ENCODE data around the gene KCNH8. TPM values are rescaled to one million over a fixed set of nuclear protein-coding genes. Genes with fewer than 3 reads are reported as not detected.

KCNH8 gene
- total and polyA plus RNA-seq, 7 donors, result 0.11 to 0.24 TPM; not detected in 5

- Histone ChIP-seq H3K36me3 (ENCODE audit: insufficient read depth in 1 of 2, low read depth in 1 of 2) (no peaks in the 10 kb centered on the region), H3K27ac (no peak overlapping the region), H3K27me3 (ENCODE audit: insufficient read depth in 3 of 3, low read length in 2 of 3) (no peaks in the 10 kb centered on the region), H3K9me3 (no peaks in the 10 kb centered on the region), H3K4me1 (peaks cover 4% of the 10 kb centered on the region), H3K4me3 (no peak overlapping the region)
- WGBS, 3 donors, result 77 to 86% (median 81%) methylated on average over 7 of the region's 7 CpGs
- DNase-seq, result no peak
- ATAC-seq, result no peak
- TF ChIP-seq CTCF (IDR thresholded peaks at IDR 0.05), result no peak
- intact Hi-C loops (cut with DNase I), result no loop called here
These were observed 280.4 kb downstream of the KCNH8 start for GRCh38 chr3:19428729-19429128.

- Histone ChIP-seq H3K27me3 (ENCODE audit: insufficient read depth in 3 of 3, low read length in 2 of 3) (no peaks in the 10 kb centered on the region), H3K4me3 (no peak overlapping the region), H3K36me3 (ENCODE audit: insufficient read depth in 1 of 2, low read depth in 1 of 2) (no peaks in the 10 kb centered on the region), H3K9me3 (no peaks in the 10 kb centered on the region), H3K4me1 (peaks cover 4% of the 10 kb centered on the region), H3K27ac (no peak overlapping the region)
- DNase-seq, result no peak
- no peak for ATAC-seq
- TF ChIP-seq CTCF (IDR thresholded peaks at IDR 0.05), result no peak
- intact Hi-C loops (cut with DNase I), result no loop called here
- 37 to 43% (median 42%) methylated on average over 2 of the region's 2 CpGs for WGBS, 3 donors
These were observed 284.4 kb downstream of the KCNH8 start for GRCh38 chr3:19432669-19433068.

GRCh38 chr3:19436746-19437145 lies 288.4 kb downstream of the KCNH8 start:
- H3K9me3 ChIP-seq, result no peaks in the 10 kb centered on the region
- no peak for TF ChIP-seq CTCF (IDR thresholded peaks at IDR 0.05)
- no peaks in the 10 kb centered on the region for H3K36me3 ChIP-seq (ENCODE audit: insufficient read depth in 1 of 2, low read depth in 1 of 2)

GRCh38 chr3:19439944-19440343 lies 291.6 kb downstream of the KCNH8 start:
- no peak for ATAC-seq
- Histone ChIP-seq H3K9me3 (no peaks in the 10 kb centered on the region), H3K27me3 (ENCODE audit: insufficient read depth in 3 of 3, low read length in 2 of 3) (no peaks in the 10 kb centered on the region), H3K4me1 (no peaks in the 10 kb centered on the region), H3K27ac (no peak overlapping the region), H3K36me3 (ENCODE audit: insufficient read depth in 1 of 2, low read depth in 1 of 2) (no peaks in the 10 kb centered on the region), H3K4me3 (no peak overlapping the region)
- DNase-seq, result no peak
- intact Hi-C loops (cut with DNase I), result no loop called here
- TF ChIP-seq CTCF (IDR thresholded peaks at IDR 0.05), result no peak

More at GRCh38 chr3:19436746-19437145, 288.4 kb downstream of the KCNH8 start:
- ATAC-seq (no peak), DNase-seq (no peak)
- peaks cover 4% of the 10 kb centered on the region for H3K4me1 ChIP-seq
- H3K27ac ChIP-seq, result no peak overlapping the region
- H3K27me3 ChIP-seq (ENCODE audit: insufficient read depth in 3 of 3, low read length in 2 of 3), result no peaks in the 10 kb centered on the region
- no peak overlapping the region for H3K4me3 ChIP-seq
- intact Hi-C loops (cut with DNase I), result no loop called here
- WGBS, 3 donors, result 86 to 98% (median 88%) methylated on average over 1 of the region's 1 CpG

- no peak for ATAC-seq
- no peak for TF ChIP-seq CTCF (IDR thresholded peaks at IDR 0.05)
- WGBS, 3 donors, result 66 to 76% (median 75%) methylated on average over 2 of the region's 2 CpGs
- Histone ChIP-seq H3K4me3 (no peak overlapping the region), H3K9me3 (no peaks in the 10 kb centered on the region), H3K27me3 (ENCODE audit: insufficient read depth in 3 of 3, low read length in 2 of 3) (no peaks in the 10 kb centered on the region), H3K4me1 (no peaks in the 10 kb centered on the region), H3K36me3 (ENCODE audit: insufficient read depth in 1 of 2, low read depth in 1 of 2) (no peaks in the 10 kb centered on the region), H3K27ac (no peak overlapping the region)
- DNase-seq, result no peak
- intact Hi-C loops (cut with DNase I), result no loop called here
These were observed 297.8 kb downstream of the KCNH8 start for GRCh38 chr3:19446138-19446537.

Measured in psoas muscle (tissue), 8 donors.